IPS-18c (cell line): ENCODE measurements around the gene RAB12.
"Not testable (repeated sequence)": the region's sequence is repeated elsewhere in the genome, so short reads cannot be mapped to it uniquely, and the experiment has no call there.

Source experiments
- H3K4me3 ChIP-seq: 2 replicates; pipeline ENCODE4 v1.7.0; 2013; ENCODE audit warnings: low read depth, mild to moderate bottlenecking, low read length, moderate library complexity; ENCODE audit not compliant: insufficient read depth
- H3K9me3 ChIP-seq: one replicate; pipeline ENCODE4 v1.6.1; 2013; ENCODE audit warnings: mild to moderate bottlenecking, low read length, moderate library complexity; ENCODE audit not compliant: control insufficient read depth, insufficient read depth

Gene RAB12

GRCh38 chr18:8608795-8609658 is at the start of gene RAB12:
Gene RAB12 (plus strand): TSS chr18:8609437. CDS start chr18:8609440, 3 bp downstream.
- Histone ChIP-seq H3K4me3 (peak within 1 kb of the TSS; percentile 93), H3K9me3 (no peaks in the 10 kb centered on the region)

GRCh38 chr18:8559612-8560186 is 49.5 kb upstream of the RAB12 start:
- H3K4me3 ChIP-seq = no peak overlapping the region

GRCh38 chr18:8561123-8561910 is 47.9 kb upstream of the RAB12 start:
- Histone ChIP-seq H3K4me3 (no peak overlapping the region), H3K9me3 (no peaks in the 10 kb centered on the region)

More at GRCh38 chr18:8559612-8560186, 49.5 kb upstream of the RAB12 start:
- no peaks in the 10 kb centered on the region for H3K9me3 ChIP-seq

GRCh38 chr18:8562070-8562469 is 47.2 kb upstream of the RAB12 start:
- Histone ChIP-seq H3K4me3 (no peak overlapping the region), H3K9me3 (no peaks in the 10 kb centered on the region)

- Histone ChIP-seq H3K9me3 (no peaks in the 10 kb centered on the region), H3K4me3 (no peak overlapping the region)
Observed at GRCh38 chr18:8562919-8563318, 46.3 kb upstream of the RAB12 start.

GRCh38 chr18:8571399-8571798 is 37.8 kb upstream of the RAB12 start:
- H3K4me3 ChIP-seq = no peak overlapping the region
- H3K9me3 ChIP-seq = no peaks in the 10 kb centered on the region

GRCh38 chr18:8573766-8574165 is 35.5 kb upstream of the RAB12 start:
- not testable (repeated sequence) for H3K9me3 ChIP-seq, H3K4me3 ChIP-seq

- no peaks in the 10 kb centered on the region for H3K9me3 ChIP-seq
- H3K4me3 ChIP-seq = no peak overlapping the region
Observed at GRCh38 chr18:8584798-8585197, 24.4 kb upstream of the RAB12 start.

GRCh38 chr18:8586941-8587340 is 22.3 kb upstream of the RAB12 start:
- Histone ChIP-seq H3K9me3 (no peaks in the 10 kb centered on the region), H3K4me3 (no peak overlapping the region)

- Histone ChIP-seq H3K9me3 (no peaks in the 10 kb centered on the region), H3K4me3 (no peak overlapping the region)
Observed at GRCh38 chr18:8595445-8595844, 13.8 kb upstream of the RAB12 start.

- H3K9me3 ChIP-seq = no peaks in the 10 kb centered on the region
- no peak overlapping the region for H3K4me3 ChIP-seq
Observed at GRCh38 chr18:8601277-8602032, 7.8 kb upstream of the RAB12 start.

- Histone ChIP-seq H3K4me3 (no peak overlapping the region), H3K9me3 (no peaks in the 10 kb centered on the region)
Observed at GRCh38 chr18:8602040-8602439, 7.2 kb upstream of the RAB12 start.

GRCh38 chr18:8602557-8602956 is 6.7 kb upstream of the RAB12 start:
- Histone ChIP-seq H3K9me3 (no peaks in the 10 kb centered on the region), H3K4me3 (no peak overlapping the region)

GRCh38 chr18:8603663-8604520 is 5.3 kb upstream of the RAB12 start:
- Histone ChIP-seq H3K4me3 (no peak overlapping the region), H3K9me3 (no peaks in the 10 kb centered on the region)

- no peak overlapping the region for H3K4me3 ChIP-seq
- no peaks in the 10 kb centered on the region for H3K9me3 ChIP-seq
Observed at GRCh38 chr18:8605974-8606373, 3.3 kb upstream of the RAB12 start.
